ENCODE measurements around the gene RNF14. TPM values are rescaled to one million over a fixed set of nuclear protein-coding genes. Genes with fewer than 3 reads are reported as not detected.

The RNF14 gene
- total and polyA plus RNA-seq, 9 of the 15 experiments (the other 6 are each of a cell fraction or from before 2014, with no cell fraction given), result 36.3 to 140 (median 75.1) TPM

- TF ChIP-seq ATF6 (CRISPR knock-in tag; IDR thresholded peaks at IDR 0.05) (no peak), SMAD4 (CRISPR knock-in tag; conservative IDR thresholded peaks at IDR 0.05) (0 out of 2 replicates have a peak, but pooled peaks have one; percentile 28), FOXA3 (CRISPR knock-in tag; conservative IDR thresholded peaks at IDR 0.05 in 1 of 2, IDR thresholded peaks at IDR 0.05 in 1 of 2) (no peak), PHF8 (IDR thresholded peaks at IDR 0.05; ENCODE audit: borderline replicate concordance, low read length) (peak; percentile 59), KLF1 (tag; IDR thresholded peaks at IDR 0.05) (peak; percentile 41; the same call in 1 of the 2 replicates), ATF7 (IDR thresholded peaks at IDR 0.05) (peak; percentile 63), STAT5A (IDR thresholded peaks at IDR 0.05; ENCODE audit: borderline replicate concordance, low read length) (peak; percentile 14; the same call in 1 of the 2 replicates), GABPB1 (CRISPR knock-in tag; IDR thresholded peaks at IDR 0.05) (peak; percentile 91), ZNF740 (CRISPR knock-in tag; IDR thresholded peaks at IDR 0.05) (no peak), ZNF740 (tag; IDR thresholded peaks at IDR 0.05) (no peak), NBN (IDR thresholded peaks at IDR 0.05; ENCODE audit: low read depth) (peak; percentile 67), BCLAF1 (IDR thresholded peaks at IDR 0.05; ENCODE audit: borderline replicate concordance in 1 of 2, control insufficient read depth in 1 of 2, low read depth in 2 of 2, low read length in 1 of 2) (no peak), BHLHE40 (IDR thresholded peaks at IDR 0.05; ENCODE audit: low read length) (no peak), ATF1 (CRISPR knock-in tag; IDR thresholded peaks at IDR 0.05) (no peak), ATF1 (tag; IDR thresholded peaks at IDR 0.05) (peak; percentile 80), ZNF639 (CRISPR knock-in tag; conservative IDR thresholded peaks at IDR 0.05 in 1 of 2, IDR thresholded peaks at IDR 0.05 in 1 of 2) (peak in 1 of 2 experiments; percentile 37; a peak in 1 of 4 replicates), PHF20 (IDR thresholded peaks at IDR 0.05; ENCODE audit: partially characterized antibody) (peak; percentile 81), CREM (IDR thresholded peaks at IDR 0.05; ENCODE audit: low read depth) (peak; percentile 79), TBP (optimal IDR thresholded peaks at IDR 0.05; ENCODE audit: low read depth, low read length) (peak; percentile 58)
These were observed 55.9 kb downstream of the RNF14 start (continued) for GRCh38 chr5:142024771-142025304.

Measured in K562 (cell line).